Ishikawa (cell line): ENCODE data around the gene A2ML1.

Experiments
- CEBPB ChIP-seq: IDR thresholded peaks from 2 replicates; pipeline ENCODE4 v1.6.1; 2012
- CREB1 ChIP-seq: IDR thresholded peaks from 2 replicates; pipeline ENCODE4 v1.6.1; 2012; ENCODE audit warnings: low read depth
- EGR1 ChIP-seq: IDR thresholded peaks from 2 replicates; pipeline ENCODE4 v1.6.1; 2012
- EP300 ChIP-seq: IDR thresholded peaks from 2 replicates; pipeline ENCODE4 v1.6.1; 2012; ENCODE audit warnings: borderline replicate concordance
- FOXM1 ChIP-seq: IDR thresholded peaks from 2 replicates; pipeline ENCODE4 v1.6.1; 2012; ENCODE audit warnings: low read depth, borderline replicate concordance
- NFIC ChIP-seq: IDR thresholded peaks from 2 replicates; pipeline ENCODE4 v1.6.1; 2012
- RAD21 ChIP-seq: IDR thresholded peaks from 2 replicates; pipeline ENCODE4 v1.6.1; 2012; ENCODE audit warnings: low read depth
- TAF1 ChIP-seq: IDR thresholded peaks from 2 replicates; pipeline ENCODE4 v1.6.1; 2012; ENCODE audit warnings: low read depth, mild to moderate bottlenecking
- TCF12 ChIP-seq: IDR thresholded peaks from 2 replicates; pipeline ENCODE4 v1.6.1; 2012; ENCODE audit warnings: low read depth
- TEAD4 ChIP-seq: IDR thresholded peaks from 2 replicates; pipeline ENCODE4 v1.6.1; 2012
- YY1 ChIP-seq: IDR thresholded peaks from 2 replicates; pipeline ENCODE4 v1.6.1; 2012; ENCODE audit warnings: low read depth
- ZBTB7A ChIP-seq: IDR thresholded peaks from 2 replicates; pipeline ENCODE4 v1.6.1; 2012; ENCODE audit warnings: low read depth
- TF ChIP-seq, protein P1 (sequence below): IDR thresholded peaks from 2 replicates; pipeline ENCODE4 v1.6.1; 2012; ENCODE audit warnings: low read depth, mild to moderate bottlenecking
- TF ChIP-seq, protein P2 (sequence below): IDR thresholded peaks from 2 replicates; pipeline ENCODE4 v1.6.1; 2012
- TF ChIP-seq, protein P3 (sequence below): IDR thresholded peaks from 2 replicates; pipeline ENCODE4 v1.6.1; 2012

Gene A2ML1

DNA sequence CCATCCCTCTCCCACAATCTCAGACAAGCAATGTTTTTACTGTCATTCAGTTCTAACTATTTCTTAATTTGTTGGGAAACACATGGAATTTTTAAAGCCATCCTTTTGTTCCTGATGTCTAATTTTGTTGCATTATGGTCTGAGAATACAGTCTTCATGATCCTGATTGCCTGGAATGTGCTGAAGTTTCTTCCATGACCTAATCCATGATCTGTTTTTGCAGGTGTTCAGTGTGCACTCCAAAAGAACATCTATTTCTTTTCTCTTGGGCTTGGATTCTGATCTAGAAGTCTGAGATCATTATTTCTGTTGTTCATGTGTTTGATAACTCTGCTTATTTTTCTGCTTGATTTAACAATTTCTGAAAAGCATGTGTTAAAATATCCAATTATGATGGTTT lies 48.6 kb downstream of the A2ML1 start:
- no peak for TF ChIP-seq YY1
- TF ChIP-seq CREB1 = no peak
- TF ChIP-seq RAD21 = no peak
- TF ChIP-seq EGR1 = no peak
- TF ChIP-seq EP300 = no peak
- no peak for TF ChIP-seq CEBPB
- no peak for TF ChIP-seq FOXM1
- TF ChIP-seq TAF1 = no peak
- TF ChIP-seq, protein P1, sequence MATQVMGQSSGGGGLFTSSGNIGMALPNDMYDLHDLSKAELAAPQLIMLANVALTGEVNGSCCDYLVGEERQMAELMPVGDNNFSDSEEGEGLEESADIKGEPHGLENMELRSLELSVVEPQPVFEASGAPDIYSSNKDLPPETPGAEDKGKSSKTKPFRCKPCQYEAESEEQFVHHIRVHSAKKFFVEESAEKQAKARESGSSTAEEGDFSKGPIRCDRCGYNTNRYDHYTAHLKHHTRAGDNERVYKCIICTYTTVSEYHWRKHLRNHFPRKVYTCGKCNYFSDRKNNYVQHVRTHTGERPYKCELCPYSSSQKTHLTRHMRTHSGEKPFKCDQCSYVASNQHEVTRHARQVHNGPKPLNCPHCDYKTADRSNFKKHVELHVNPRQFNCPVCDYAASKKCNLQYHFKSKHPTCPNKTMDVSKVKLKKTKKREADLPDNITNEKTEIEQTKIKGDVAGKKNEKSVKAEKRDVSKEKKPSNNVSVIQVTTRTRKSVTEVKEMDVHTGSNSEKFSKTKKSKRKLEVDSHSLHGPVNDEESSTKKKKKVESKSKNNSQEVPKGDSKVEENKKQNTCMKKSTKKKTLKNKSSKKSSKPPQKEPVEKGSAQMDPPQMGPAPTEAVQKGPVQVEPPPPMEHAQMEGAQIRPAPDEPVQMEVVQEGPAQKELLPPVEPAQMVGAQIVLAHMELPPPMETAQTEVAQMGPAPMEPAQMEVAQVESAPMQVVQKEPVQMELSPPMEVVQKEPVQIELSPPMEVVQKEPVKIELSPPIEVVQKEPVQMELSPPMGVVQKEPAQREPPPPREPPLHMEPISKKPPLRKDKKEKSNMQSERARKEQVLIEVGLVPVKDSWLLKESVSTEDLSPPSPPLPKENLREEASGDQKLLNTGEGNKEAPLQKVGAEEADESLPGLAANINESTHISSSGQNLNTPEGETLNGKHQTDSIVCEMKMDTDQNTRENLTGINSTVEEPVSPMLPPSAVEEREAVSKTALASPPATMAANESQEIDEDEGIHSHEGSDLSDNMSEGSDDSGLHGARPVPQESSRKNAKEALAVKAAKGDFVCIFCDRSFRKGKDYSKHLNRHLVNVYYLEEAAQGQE = no peak
- no peak for TF ChIP-seq TEAD4
- TF ChIP-seq ZBTB7A = no peak
- TF ChIP-seq TCF12 = no peak
- TF ChIP-seq, protein P2, sequence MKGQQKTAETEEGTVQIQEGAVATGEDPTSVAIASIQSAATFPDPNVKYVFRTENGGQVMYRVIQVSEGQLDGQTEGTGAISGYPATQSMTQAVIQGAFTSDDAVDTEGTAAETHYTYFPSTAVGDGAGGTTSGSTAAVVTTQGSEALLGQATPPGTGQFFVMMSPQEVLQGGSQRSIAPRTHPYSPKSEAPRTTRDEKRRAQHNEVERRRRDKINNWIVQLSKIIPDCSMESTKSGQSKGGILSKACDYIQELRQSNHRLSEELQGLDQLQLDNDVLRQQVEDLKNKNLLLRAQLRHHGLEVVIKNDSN = no peak

DNA sequence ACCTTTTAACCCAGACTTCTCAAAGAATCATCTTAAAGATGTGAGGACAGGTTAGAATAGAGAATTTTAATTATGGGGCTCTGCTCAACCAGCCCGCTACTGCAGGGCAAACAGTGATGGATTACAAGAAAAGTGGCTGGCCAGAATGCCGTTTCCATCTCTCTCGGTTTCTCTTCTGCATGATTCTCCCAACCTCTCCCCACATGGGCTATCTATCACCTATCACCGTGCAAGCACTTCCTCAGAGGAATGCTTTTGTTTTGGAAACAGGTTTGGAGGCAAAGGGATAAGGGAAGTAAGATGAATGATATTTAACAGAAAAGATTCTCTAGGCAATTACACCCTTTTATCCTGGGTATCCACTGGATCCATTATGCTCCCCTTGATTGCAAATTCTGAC lies 54.5 kb downstream of the A2ML1 start:
- TF ChIP-seq CEBPB (no peak), CREB1 (no peak), EP300 (no peak), RAD21 (no peak), TAF1 (no peak)
- TF ChIP-seq, protein P2 = no peak

DNA sequence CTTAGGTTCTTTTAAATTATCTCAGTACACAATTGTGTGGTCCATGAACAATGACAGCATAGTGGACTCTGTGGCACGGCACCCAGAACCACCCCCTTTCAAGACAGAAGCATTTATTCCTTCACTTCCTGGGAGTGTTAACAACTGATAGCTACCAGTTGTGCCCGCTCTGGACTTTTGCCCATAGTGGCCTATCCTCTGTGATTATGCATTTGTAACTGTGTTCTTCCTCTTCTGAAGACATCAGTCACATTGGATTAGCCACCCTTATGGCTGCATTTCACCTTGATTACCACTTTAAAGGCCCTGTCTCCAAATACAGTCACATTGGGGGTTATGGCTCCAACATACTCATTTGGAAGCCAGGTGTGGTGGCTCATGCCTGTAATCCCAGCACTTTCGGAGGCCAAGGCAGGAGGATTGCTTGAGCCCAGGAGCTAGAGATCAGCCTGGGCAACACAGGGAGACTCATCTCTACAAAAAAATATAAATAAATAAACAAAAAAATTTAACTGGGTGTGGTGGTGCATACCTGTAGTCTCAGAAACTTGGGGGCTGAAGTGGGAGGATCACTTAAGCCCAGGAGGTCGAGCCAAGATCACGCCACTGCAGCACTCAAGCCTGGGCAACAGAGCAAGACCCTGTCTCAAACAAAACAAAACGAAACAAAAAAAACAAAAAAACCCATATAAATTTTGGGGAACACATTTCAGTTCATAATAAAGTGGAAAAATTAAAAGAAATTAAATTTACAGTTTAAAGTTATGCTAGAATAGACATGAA lies 64.3 kb downstream of the A2ML1 start:
- TF ChIP-seq, protein P1 = no peak
- TF ChIP-seq, protein P3, sequence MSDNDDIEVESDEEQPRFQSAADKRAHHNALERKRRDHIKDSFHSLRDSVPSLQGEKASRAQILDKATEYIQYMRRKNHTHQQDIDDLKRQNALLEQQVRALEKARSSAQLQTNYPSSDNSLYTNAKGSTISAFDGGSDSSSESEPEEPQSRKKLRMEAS = no peak
- TF ChIP-seq YY1 = no peak
- no peak for TF ChIP-seq NFIC
- no peak for TF ChIP-seq CREB1
- no peak for TF ChIP-seq CEBPB
- TF ChIP-seq EP300 = no peak
- no peak for TF ChIP-seq TCF12
- no peak for TF ChIP-seq RAD21

DNA sequence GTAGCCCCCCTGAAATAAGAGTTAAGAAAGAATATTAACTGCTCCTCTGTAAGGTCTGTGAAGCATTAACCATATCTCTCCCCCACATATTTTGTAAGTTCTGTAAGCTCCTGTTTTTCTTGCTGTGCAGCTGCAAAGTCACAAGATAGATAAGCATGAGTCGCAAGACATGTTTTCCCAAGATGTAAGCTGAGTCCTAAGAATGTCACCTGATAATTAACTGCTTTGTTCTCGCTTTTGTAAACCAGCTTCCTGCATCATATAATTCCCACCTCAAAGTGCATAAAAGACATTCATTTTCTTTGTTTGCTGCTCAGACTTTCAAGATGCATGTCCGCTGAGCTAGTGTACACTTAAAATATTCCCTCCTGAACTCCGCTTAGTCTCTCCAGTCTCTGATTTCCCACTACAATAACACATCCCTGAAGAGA lies 64.9 kb downstream of the A2ML1 start:
- no peak for TF ChIP-seq TEAD4
- TF ChIP-seq CEBPB = no peak
- TF ChIP-seq NFIC = no peak
- no peak for TF ChIP-seq TAF1
- no peak for TF ChIP-seq YY1
- TF ChIP-seq ZBTB7A = no peak
- TF ChIP-seq, protein P1 = no peak
- TF ChIP-seq CREB1 = no peak
- TF ChIP-seq RAD21 = no peak
- TF ChIP-seq EP300 = no peak
- no peak for TF ChIP-seq FOXM1
- TF ChIP-seq, protein P2 = no peak
